IPS-NIHi7 (cell line): ENCODE data around the gene TRERF1.
A peak's percentile ranks its signal among the peaks of the same experiment; 100 is the strongest.

Experiments used
- DNase-seq: peaks from one replicate; pipeline ENCODE4 v3.0.0; 2012; ENCODE audit warnings: mixed read lengths; ENCODE audit errors: extremely low spot score

TRERF1 gene

DNA sequence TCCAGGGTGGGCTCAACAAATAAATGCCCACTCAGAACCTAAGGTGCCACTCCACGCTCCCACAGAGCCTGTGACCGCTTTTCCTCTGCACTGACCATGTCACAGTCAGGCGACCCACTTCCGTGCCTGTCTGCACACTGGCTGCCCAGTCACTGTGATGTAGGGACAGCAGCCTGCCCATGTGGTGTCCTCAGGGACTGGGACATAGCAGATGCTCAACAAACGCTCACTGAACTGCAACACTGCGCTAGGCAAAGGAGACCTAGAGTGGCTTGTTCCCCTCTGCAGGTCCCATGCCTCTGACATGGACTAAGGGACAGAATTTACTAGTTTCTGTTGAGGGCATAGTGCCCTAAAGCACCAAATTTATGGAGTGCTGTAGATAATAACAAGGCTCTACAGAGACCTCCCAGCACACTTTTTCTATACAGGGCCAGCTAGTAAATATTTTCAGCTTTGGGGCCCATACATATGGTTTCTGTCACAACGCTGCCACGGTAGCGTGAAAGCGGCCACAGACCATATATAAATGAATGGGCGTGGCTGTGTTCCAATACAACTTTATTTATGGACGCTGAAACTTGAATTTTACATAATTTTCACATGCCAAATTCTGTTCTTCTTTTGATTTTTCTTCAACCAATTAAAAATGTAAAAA is 176.2 kb downstream of the TRERF1 start:
- no peak for DNase-seq

DNA sequence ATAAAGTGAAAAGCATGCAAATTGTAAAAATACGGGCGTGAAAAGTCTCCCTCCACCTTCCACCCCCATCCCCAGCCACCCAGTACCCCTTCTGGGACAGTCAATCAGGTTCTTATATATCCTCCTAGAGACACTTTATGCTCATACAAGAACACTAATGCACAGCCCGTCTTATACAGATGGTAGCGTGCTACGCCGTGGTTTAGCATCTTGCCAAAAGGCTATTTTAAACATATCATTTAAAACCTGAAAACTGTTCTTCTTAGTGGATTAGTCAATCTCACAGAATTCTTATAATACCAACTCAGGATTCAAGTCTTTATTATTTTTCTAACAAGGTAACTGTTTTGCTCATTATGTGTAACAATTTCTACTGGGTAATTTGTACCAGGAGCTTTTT is 176.8 kb downstream of the TRERF1 start:
- no peak for DNase-seq

DNA sequence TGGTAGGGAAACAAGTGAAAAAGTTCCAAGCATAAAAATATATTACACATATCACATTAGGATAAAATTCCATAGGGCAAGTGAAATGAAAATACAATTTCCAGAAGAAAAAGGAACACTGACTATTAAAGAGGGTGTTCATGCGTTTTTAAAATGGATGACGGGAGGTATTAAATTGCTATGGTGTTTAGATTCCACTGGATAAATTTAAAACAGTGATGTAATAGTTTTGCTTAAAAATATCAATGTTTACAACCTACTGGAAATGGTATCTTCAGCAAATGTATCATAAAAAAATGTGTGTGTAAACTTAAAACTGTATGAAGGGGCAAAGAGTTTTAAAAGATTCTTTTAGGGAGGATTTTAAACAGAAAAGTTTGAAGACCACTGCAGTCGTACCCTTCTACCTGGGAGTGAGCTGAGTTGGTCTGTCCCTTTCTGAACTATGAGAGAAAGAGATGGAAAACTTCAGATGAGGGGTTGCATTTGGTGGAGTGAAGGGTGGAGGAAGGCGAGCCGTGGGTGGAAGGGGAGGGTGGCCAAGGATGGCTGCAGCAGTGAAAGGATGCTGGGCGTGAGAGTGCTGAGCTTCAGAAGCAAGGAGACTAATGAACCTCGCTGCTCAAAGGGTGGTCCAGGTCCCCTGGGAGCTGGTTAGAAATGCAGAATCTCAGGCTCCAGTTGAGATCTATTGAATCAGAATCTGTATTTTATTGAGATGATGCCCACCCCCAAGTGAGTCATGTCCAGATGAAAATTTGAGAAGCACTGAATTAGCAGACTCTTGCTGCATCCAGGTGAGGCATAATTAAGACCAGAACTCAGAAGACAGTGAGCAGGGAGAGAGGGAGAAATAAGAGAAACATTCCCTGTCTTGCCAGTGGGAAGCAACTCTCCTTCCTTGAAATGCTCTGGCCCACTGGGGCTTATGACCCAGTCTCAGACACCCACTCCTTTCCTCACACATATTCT is 179.6 kb downstream of the TRERF1 start:
- DNase-seq = no peak

DNA sequence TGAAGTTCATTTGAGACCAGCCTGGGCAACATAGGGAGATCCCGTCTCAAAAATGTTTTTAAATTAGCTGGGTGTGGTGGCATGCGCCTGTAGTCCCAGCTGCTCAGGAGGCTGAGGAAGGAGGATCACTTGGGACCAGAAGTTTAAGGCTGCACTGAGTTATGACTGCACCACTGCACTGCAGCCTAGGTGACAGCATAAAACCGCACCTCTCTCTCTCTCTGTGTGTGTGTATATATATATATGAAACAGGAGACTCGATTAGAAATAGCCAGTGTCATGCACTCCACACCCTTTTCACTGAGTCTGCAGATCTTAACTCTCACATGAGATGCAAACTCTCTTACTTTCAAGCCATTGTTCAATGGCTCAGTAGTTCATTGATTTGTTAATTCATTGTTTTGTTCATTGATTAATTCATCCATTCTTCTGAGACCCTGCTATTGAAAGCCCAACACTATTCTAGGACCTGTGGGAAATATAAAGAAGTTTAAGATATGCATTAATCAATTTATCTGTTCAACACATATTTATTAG is 181.7 kb downstream of the TRERF1 start:
- DNase-seq = no peak

DNA sequence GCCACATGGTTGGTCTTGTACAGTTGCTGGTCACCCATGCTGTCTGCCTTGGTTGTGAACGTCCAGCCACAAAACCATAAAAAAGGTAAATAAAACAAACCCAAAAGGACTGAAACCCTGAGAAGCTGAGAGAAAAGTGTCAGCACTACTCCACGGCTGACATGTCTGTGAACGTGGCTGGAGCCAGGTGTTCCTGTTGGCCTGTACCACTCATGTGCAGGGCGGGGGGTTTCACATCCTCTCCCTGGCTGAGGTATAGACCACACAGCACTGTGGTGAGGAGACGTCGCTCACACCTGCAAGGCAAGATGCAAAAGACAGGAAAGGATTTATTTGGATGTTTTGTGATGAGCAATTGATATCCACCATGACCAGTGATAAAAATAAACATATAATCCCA is 182.2 kb downstream of the TRERF1 start:
- no peak for DNase-seq

DNA sequence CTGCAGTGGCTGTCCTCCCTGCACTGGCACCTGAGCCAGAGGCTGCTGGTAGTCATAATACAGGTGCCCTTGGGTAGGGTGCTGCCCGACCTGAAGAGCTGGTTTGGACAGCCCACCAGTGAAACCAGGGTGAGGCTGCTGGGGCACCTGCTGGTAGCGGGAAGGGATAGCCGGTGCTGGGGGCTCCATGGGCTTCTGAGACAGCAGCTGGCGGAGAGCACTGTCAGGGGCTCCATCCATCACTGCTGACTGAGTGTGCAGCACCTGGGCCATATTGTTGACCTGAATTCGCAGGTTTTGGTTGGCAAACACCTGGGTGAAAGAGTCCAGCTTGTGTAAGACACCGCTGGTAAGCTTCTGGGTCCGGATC is 182.9 kb downstream of the TRERF1 start:
- no peak for DNase-seq

DNA sequence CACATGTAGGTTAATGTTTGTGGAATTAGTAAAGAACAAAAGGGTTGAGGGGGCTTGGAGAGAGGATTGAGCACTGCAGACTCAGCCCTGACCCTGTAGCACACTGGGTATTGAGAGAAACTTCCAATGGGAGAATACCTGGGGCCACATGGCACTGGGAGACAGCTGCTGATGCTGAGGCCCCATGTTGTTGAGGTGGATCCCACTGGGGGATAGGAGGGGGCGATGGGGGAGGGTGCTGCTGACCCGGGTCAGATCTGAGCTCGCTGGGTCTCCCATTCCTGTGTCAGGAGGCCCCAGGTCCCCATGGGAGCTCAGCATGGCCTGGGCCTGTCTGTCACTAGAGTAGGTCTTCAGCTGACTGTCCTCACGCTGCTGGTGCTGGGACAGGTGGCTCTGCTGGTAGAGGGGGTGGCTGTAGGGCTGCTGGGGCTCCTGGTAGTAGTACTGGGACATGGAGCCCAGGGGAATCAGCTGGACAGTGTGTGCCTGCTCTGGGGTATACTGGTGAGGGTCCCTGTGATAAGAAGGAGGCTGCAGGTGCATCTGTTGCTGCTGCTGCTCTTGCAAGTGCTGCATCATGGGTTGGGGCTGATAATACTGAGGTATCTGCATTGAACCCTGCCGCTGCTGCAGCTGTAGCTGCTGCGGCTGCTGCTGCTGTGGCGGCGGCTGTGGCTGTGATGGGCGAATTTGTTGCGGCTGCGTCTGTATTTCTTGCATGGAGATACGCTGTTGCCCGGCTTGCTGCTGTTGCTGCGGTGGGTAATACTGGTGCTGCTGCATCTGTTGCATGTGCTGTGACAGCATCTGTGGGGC is 183.5 kb downstream of the TRERF1 start:
- DNase-seq = no peak

DNA sequence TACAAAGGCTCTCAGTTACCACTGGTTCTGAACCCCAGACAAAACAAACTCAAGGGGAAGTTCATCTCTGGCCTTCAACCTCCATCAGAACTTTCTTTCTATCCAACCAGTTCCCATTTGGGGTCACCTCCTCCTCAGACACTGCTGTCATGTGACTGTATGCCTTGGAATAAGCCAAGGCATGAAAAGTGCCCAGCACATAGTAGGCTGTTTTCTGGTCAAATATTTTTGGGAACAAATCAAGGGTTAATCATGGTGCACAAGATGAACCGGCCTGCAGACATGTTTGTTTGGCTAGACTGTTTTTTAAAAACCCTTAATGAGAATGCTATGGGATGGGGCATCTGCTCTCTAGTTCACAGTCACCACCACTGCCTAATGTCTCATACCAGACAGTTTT is 185.2 kb downstream of the TRERF1 start:
- no peak for DNase-seq

DNA sequence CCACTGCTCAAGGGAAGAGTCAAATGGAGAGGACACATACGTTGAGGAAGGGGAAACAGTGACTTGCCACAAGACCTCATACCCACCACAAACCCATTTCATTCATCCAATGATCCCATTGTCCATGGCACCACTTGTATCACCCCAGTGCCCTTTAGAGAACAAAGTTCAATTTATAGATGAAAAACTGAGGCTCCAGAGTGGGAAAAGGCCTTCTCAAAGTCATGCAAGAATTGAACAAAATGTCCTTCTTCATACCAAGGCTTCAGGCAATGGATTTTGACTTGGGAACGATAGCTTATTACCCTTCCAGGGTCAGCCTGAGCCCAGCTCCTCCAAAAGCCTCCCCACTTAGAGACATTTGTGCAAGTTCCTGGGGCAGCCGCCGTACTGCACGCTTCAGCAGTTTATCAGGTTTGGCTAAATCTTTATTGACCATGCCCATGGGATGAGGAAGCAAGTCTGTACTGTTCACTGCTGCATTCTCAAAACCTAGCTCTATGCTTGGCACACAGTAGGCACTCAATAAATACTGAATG is 186.8 kb downstream of the TRERF1 start:
- no peak for DNase-seq

DNA sequence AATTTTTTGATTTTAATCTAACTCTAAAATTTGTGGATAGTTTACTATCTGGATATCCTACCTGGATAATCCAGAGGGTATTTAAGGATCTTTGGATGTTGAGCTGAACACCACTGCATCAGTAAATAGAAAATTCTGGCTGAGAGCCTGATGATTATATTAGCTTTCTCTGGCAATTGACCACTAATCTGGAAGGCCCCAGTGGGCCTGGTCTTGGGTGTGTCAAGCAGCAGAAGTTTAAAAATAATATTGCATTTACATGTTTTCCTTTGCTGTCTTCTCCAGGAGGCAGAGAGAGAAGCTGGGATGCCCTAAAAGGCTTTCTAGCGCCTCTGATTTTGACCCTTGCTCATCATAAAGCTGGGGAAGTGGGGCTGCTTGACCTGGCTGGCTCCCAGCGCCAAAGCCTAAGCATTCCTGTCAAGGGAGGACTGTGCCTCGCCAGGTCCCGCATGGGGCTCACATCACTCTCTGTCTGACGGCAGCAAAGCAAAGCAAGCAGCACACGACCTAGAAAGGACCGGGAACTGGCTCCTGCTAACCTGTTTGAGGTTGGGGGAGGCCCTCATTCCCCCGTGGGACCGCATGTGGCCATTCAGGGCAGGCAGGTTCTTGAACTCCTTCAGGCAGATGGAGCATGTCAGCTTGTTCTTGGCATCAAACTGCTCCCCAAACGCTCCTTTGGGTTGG is 187.4 kb downstream of the TRERF1 start:
- DNase-seq = no peak

DNA sequence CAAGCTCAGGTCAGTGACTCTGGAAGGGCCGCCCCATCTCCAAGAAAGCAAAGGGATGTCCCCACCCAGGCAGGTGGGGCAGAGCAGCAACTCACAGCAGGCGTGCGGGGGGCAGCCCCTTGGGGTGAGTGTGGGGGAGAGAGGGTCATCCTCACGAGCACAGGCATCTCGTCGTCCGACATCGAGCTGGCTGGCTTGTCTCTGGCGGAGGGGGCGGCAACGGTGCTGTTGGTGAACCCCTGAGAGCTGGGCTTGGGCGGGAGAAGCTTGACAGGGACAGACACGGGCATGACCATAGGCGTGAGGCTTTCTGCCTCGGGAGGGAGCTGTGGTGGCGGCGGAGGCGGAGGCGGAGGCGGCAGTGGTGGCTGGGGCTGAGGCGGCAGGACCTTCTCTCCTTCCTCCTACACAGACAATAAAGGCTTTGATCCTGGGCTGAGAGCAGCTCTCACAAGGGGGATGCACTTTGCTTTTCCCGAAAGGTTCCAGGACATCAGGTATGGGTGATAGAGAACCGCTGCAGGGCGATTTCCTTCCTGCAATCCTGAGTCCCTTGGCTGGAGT is 188.5 kb downstream of the TRERF1 start:
- peak; percentile 60 for DNase-seq

DNA sequence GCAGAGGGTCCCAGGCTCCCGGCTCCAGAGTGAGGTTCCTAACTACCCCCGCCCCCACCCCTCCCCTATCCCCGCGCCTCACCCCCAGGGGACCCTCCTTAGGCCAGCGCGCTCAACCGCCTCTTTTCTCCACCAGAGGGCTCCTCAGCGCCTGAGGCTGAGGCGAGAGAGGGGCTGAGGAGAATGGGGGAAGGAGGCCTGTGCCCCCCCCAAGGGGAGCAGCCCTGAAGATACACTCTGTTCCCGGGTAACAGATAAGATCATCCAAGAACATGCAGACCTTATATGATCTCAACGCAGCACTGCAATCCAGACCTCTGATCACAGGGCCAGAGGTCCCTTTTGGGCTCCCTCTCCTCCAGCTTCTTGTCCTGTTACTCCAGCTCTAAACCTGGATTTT is 190.8 kb downstream of the TRERF1 start:
- peak; percentile 90 for DNase-seq

DNA sequence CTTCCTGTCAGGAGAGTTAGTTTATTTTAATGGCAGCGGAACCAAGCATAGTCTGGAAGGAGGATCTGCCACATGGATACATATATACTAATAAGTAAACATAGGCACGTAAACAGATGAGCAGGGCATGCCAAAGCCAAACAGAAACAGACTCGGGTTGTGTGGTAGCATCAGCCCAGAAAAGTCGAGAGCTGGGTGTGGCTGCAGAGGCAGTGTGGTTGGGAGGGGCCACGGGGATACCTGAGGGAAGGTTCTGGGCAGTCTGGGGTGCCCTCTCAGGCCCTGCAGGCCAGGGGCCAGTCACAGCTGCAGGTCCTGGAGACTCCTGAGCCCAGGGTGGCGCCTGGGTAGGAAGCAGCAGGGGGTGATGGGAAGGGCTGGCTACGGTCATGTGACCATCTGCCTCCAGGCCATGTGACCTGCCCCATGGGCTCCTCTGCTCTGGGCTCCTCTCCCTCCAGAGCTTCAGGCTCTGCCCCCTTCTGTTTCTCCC is 191.3 kb downstream of the TRERF1 start:
- peak; percentile 76 for DNase-seq

DNA sequence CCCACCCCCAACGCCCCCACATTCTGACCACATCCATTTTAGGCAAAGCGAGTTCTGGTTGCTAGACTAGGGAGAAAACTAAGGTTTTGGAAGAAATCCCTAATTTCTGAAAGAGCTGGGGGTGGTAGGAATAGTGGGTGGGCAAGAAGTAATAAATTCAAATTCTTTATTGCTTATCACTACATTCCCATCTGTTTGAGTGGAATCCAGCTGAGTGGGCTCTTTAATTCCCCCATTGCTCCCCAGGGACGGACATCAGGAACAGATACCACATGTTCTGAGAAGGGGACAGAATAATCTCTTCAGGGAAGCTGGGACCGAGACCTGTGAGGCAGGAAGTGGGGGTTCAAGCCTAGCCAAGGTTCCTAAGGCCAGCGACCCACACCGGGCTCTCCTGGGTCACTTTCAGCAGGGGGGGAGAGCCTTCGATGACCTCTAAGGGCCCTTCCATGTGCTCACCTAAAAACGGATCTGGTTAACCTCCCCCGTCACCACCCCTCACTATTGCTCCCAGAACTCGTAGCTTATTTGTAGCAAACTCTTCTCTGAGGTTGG is 191.8 kb downstream of the TRERF1 start:
- no peak for DNase-seq

DNA sequence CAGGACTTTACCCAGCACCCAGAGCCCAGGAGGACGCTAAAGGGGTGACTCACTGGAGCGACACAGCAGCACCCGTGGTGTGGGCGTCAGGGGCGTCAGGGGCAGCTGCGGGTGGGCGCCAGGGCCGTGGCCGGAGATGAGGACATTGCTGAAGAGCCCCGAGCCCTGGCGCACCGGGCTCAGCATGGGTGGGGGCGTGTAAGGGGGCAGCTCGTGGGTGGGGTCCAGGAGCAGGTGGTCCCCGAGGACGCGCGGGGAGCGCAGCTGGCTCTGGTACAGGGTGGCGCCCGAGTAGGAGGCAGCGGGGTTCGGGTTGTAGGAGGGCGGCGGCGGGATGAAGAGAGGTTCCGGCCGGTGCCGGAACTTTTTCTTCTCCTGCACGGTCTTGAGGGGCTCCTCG is 192.4 kb downstream of the TRERF1 start:
- no peak for DNase-seq

DNA sequence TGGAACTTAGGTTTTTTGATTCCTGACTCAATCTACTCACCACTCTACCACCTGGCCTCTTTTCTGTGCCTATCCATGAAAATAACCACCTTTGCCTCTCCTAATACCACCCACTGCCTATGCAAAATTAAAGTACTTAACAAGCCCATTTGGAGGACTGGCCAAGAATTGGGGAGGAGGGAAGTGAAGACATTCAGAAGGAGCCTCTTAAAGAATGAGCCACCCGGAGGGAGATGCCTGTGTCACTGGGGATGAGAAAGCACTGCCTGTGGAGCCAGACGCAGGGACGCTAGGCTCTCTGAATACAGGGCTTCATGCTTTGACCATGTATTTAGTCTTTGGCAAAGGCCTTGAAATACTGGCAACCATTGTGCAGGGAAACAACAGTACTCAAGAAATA is 194.1 kb downstream of the TRERF1 start:
- peak; percentile 82 for DNase-seq

DNA sequence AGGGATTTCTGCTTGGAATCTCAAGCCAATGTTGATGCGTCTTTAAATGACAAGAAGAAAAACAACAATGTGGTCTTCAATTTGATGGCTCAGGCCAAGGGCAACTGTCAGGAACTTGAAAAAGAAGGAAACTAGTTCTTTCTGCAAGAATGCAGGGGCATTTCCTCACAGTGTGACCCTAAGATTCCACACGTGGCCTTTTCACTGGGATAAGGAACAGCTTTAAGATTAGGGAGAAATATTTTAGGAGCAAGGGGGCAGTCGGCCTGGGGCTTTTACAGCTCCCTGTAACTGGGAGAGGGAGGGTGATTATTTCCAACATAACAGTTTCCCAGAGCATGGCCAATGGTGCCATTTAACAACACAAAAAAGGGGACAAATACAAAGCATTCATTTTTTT is 194.7 kb downstream of the TRERF1 start:
- DNase-seq = no peak

DNA sequence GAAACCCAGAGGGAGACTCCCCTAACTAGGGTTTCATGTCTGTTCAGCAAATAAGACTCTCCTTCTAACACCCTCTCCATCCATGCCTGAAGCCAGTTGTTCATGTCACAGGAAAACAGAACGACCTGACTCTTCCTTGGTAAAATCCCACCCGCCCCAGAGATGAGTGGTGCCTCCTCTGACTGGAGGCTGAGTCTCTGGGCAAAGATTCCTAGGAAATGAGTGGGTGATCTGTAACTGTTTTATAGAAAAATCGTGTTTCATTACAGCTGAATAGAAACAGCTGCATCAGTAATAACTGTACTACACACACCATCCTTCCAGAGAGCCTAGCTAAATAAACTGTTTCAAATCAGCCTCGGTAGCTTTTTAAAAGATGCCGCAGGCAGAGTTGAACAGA is 196.7 kb downstream of the TRERF1 start:
- no peak for DNase-seq

DNA sequence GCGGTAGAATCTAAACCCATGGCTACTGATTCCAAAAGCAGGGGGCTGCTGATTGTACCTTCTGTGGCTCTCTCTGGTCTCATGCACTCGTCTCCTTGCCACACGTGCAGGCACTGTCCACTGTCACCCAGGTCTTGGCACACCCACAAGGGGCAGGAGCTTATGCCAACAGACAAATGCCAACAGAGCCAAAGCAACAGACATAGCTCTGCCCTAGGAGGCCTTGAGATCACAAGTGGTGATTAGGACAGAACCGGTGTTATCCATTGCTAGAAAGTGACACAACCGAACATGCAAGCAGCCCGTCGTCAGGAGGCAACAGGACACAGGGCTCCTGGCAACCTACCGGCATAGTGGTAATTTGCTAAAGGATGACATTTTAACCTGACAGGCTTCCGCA is 197.2 kb downstream of the TRERF1 start:
- no peak for DNase-seq

DNA sequence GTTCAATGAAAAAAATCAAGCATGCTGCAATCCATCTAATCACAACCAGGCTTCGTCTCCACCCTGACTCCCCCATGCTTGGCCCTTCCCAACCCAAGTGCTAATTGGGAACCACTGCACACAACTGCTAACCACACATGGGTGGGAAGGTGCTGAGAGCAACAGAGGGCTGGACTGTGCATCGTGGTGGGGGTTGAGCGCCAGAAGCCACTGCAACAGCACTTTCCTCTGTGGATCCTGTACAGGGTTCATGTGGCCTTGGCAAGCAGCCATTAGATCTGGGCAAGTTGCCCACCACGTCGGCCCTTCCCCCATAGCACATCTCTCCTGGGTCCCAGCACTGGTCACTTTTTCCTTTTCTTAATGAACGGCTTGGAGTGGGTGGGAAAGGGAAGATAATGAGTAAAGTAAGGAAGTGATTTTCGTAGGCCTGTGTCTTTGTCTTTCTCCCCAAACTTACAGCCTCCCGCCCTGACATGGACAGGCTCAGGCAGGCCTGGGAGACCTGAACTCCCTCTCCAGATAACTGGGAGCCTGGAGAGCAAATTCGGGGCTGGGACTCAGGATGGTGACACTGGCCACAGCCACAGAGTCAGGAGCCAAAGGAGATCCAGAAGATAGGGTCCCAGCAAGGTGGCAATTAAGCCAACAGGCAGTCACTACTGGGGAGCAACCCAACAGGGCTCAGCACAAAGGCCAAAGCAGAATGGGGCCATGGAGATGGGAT is 199.7 kb downstream of the TRERF1 start:
- no peak for DNase-seq
